NCI-H128 (cell line): Measurements from ENCODE around the gene MPZ.

Experiments used
- DNase-seq: peaks from one replicate; lab custom pipeline; 2025; ENCODE audit not compliant: unreplicated experiment; lab: John Stamatoyannopoulos, UW

MPZ gene

GRCh38 chr1:161300478-161300877 is 9.3 kb downstream of the MPZ start:
- DNase-seq: no peak

GRCh38 chr1:161299347-161299746 is 10.4 kb downstream of the MPZ start:
- no peak for DNase-seq

GRCh38 chr1:161298116-161298515 is 11.7 kb downstream of the MPZ start:
- no peak for DNase-seq

- no peak for DNase-seq
Observed at GRCh38 chr1:161297415-161297814, 12.4 kb downstream of the MPZ start.

GRCh38 chr1:161290779-161291178 is 19.0 kb downstream of the MPZ start:
- no peak for DNase-seq

GRCh38 chr1:161287482-161288054 is 22.2 kb downstream of the MPZ start:
- DNase-seq: no peak

GRCh38 chr1:161285521-161285920 is 24.2 kb downstream of the MPZ start:
- no peak for DNase-seq

- DNase-seq: no peak
Observed at GRCh38 chr1:161285113-161285512, 24.7 kb downstream of the MPZ start.

GRCh38 chr1:161282991-161283390 is 26.8 kb downstream of the MPZ start:
- no peak for DNase-seq

- DNase-seq: no peak
Observed at GRCh38 chr1:161274874-161275273, 34.9 kb downstream of the MPZ start.

- no peak for DNase-seq
Observed at GRCh38 chr1:161273402-161273801, 36.4 kb downstream of the MPZ start.

GRCh38 chr1:161267321-161267720 is 42.4 kb downstream of the MPZ start:
- no peak for DNase-seq

GRCh38 chr1:161266836-161267235 is 42.9 kb downstream of the MPZ start:
- DNase-seq: no peak

GRCh38 chr1:161266202-161266601 is 43.6 kb downstream of the MPZ start:
- DNase-seq: no peak

GRCh38 chr1:161265305-161265704 is 44.5 kb downstream of the MPZ start:
- no peak for DNase-seq

GRCh38 chr1:161261261-161262235 is 48.2 kb downstream of the MPZ start:
- DNase-seq: no peak

GRCh38 chr1:161260376-161261260 is 49.1 kb downstream of the MPZ start:
- no peak for DNase-seq

- no peak for DNase-seq
Observed at GRCh38 chr1:161259765-161260164, 50.0 kb downstream of the MPZ start.

GRCh38 chr1:161259345-161259702 is 50.4 kb downstream of the MPZ start:
- no peak for DNase-seq

- DNase-seq: peak; percentile 20
Observed at GRCh38 chr1:161258439-161259344, 51.1 kb downstream of the MPZ start, which contains the start of gene PCP4L1. Gene PCP4L1, plus strand, starts transcription at chr1:161258745. Its CDS starts 230 bp downstream, at chr1:161258975.
